SK-MEL-5 (cell line): ENCODE measurements around the gene AIMP2. TPM values are rescaled to one million over a fixed set of nuclear protein-coding genes. Genes with fewer than 3 reads are reported as not detected.
"Not testable (repeated sequence)": the region's sequence is repeated elsewhere in the genome, so short reads cannot be mapped to it uniquely, and the experiment has no call there.

Experiments
- DNase-seq: peaks from one replicate; pipeline ENCODE4 v3.0.0-alpha.2; 2016; ENCODE audit warnings: low read depth, low spot score
- in situ Hi-C: cut with HindIII; loops from 2 replicates; pipeline ENCODE4 v1.10.0; 2016; ENCODE audit warnings: low sequenced_read_pairs, high pct_unique_total_duplicates, low pct_unique_long_range_greater_than_20kb
- total RNA-seq: library from RNA; depleted of rRNA; stranded (reverse); fragments of >200 nt; shearing (Covaris generic); gene quantifications from 2 replicates; pipeline ENCODE4 v1.2.3, GENCODE V29; 2014

AIMP2 gene
- total RNA-seq, 1 experiment from 2014 or later, result 172 TPM

- DNase-seq, result no peak
- in situ Hi-C loops, result no loop called here
Measured at GRCh38 chr7:6020371-6021286, 11.6 kb downstream of the AIMP2 start.

- DNase-seq, result no peak
- in situ Hi-C loops, result no loop called here
Measured at GRCh38 chr7:6022707-6023106, 13.6 kb downstream of the AIMP2 start.

GRCh38 chr7:6023974-6024435, 14.9 kb downstream of the AIMP2 start:
- no peak for DNase-seq
- in situ Hi-C loops, result no loop called here

- peak; percentile 76 for DNase-seq
- in situ Hi-C loops, result no loop called here
Measured at GRCh38 chr7:6026011-6026819, 17.1 kb downstream of the AIMP2 start.

GRCh38 chr7:6026820-6027311, 17.8 kb downstream of the AIMP2 start:
- in situ Hi-C loops, result no loop called here
- DNase-seq, result no peak

- in situ Hi-C loops, result no loop called here
- no peak for DNase-seq
Measured at GRCh38 chr7:6027806-6028365, 18.8 kb downstream of the AIMP2 start.

GRCh38 chr7:6028563-6028962, 19.5 kb downstream of the AIMP2 start:
- in situ Hi-C loops, result no loop called here
- DNase-seq, result no peak

GRCh38 chr7:6030988-6031387, 21.9 kb downstream of the AIMP2 start, which contains the start of gene ANKRD61:
Gene ANKRD61, plus strand, starts transcription at chr7:6031376. Its CDS starts 0 bp downstream, at chr7:6031376.
- in situ Hi-C loops, result no loop called here

GRCh38 chr7:6031567-6031966, 22.5 kb downstream of the AIMP2 start:
- in situ Hi-C loops, result no loop called here
- DNase-seq, result no peak

More at GRCh38 chr7:6030988-6031387, 21.9 kb downstream of the AIMP2 start, which contains the start of gene ANKRD61:
- no peak for DNase-seq

- DNase-seq, result no peak
- in situ Hi-C loops, result no loop called here
Measured at GRCh38 chr7:6032167-6032566, 23.1 kb downstream of the AIMP2 start.

GRCh38 chr7:6032641-6033040, 23.6 kb downstream of the AIMP2 start:
- no peak for DNase-seq
- in situ Hi-C loops, result no loop called here

GRCh38 chr7:6035165-6035564, 26.1 kb downstream of the AIMP2 start:
- no peak for DNase-seq
- in situ Hi-C loops, result no loop called here

GRCh38 chr7:6035686-6036085, 26.6 kb downstream of the AIMP2 start:
- in situ Hi-C loops, result no loop called here
- DNase-seq, result no peak

GRCh38 chr7:6049780-6050179, 40.7 kb downstream of the AIMP2 start:
- DNase-seq, result no peak
- in situ Hi-C loops, result no loop called here

GRCh38 chr7:6051185-6051584, 42.1 kb downstream of the AIMP2 start:
- in situ Hi-C loops, DNase-seq: not testable (repeated sequence)

GRCh38 chr7:6056616-6057015, 47.5 kb downstream of the AIMP2 start:
- in situ Hi-C loops, result no loop called here
- no peak for DNase-seq

- in situ Hi-C loops, result no loop called here
- DNase-seq, result no peak
Measured at GRCh38 chr7:6057316-6058129, 48.5 kb downstream of the AIMP2 start.
